ENCODE results near the gene FCRL1. TPM values are rescaled to one million over a fixed set of nuclear protein-coding genes. Genes with fewer than 3 reads are reported as not detected.

FCRL1 gene
- total and polyA plus RNA-seq, 12 donors = 0.03 to 0.37 TPM; not detected in 10

- H3K9me3 ChIP-seq = peaks cover 0 to 2% (median 0%) of the 10 kb centered on the region in 11 donors
- DNase-seq = no peak
- H3K36me3 ChIP-seq = no peaks in the 10 kb centered on the region
- TF ChIP-seq CTCF (IDR thresholded peaks at IDR 0.05) = no peak
- 76 to 80% methylated on average over 2 of the region's 2 CpGs for WGBS, 2 donors
- H3K4me3 ChIP-seq = no peak overlapping the region
- intact Hi-C loops (cut with DNase I) = no loop called here
- H3K4me1 ChIP-seq = no peaks in the 10 kb centered on the region
- H3K27ac ChIP-seq = no peak overlapping the region
- no peak for ATAC-seq
- peaks cover 0 to 14% (median 0%) of the 10 kb centered on the region in 7 donors for H3K27me3 ChIP-seq
Observed at GRCh38 chr1:157820299-157820698, 379 bp upstream of the FCRL1 start.

- no peak for TF ChIP-seq CTCF (IDR thresholded peaks at IDR 0.05)
- WGBS, 2 donors = 61 to 74% methylated on average over 2 of the region's 2 CpGs
- DNase-seq = no peak
- no peak overlapping the region for H3K27ac ChIP-seq
- intact Hi-C loops (cut with DNase I) = no loop called here
- ATAC-seq = no peak
- H3K4me1 ChIP-seq = no peaks in the 10 kb centered on the region
- no peaks in the 10 kb centered on the region for H3K36me3 ChIP-seq
- no peak overlapping the region for H3K4me3 ChIP-seq
- H3K9me3 ChIP-seq = peaks cover 0 to 13% (median 0%) of the 10 kb centered on the region in 11 donors
- H3K27me3 ChIP-seq = peaks cover 0 to 8% (median 0%) of the 10 kb centered on the region in 7 donors
Observed at GRCh38 chr1:157819215-157819614, 705 bp downstream of the FCRL1 start.

- Histone ChIP-seq H3K27me3 (peaks cover 0 to 8% (median 0%) of the 10 kb centered on the region in 7 donors), H3K36me3 (no peaks in the 10 kb centered on the region), H3K4me3 (no peak overlapping the region), H3K4me1 (no peaks in the 10 kb centered on the region), H3K9me3 (peaks cover 0 to 37% (median 14%) of the 10 kb centered on the region in 11 donors), H3K27ac (no peak overlapping the region)
- 63 to 70% methylated on average over 1 of the region's 1 CpG for WGBS, 2 donors
- no peak for TF ChIP-seq CTCF (IDR thresholded peaks at IDR 0.05)
- intact Hi-C loops (cut with DNase I) = no loop called here
- ATAC-seq (no peak), DNase-seq (no peak)
Observed at GRCh38 chr1:157813269-157813668, 6.7 kb downstream of the FCRL1 start.

GRCh38 chr1:157806431-157807149 lies 13.3 kb downstream of the FCRL1 start:
- no peak for ATAC-seq
- 45 to 56% methylated on average over 6 of the region's 6 CpGs for WGBS, 2 donors

More at GRCh38 chr1:157806431-157807149, 13.3 kb downstream of the FCRL1 start:
- intact Hi-C loops (cut with DNase I) = no loop called here
- no peak overlapping the region for H3K27ac ChIP-seq
- no peak for DNase-seq
- H3K4me1 ChIP-seq = no peaks in the 10 kb centered on the region
- TF ChIP-seq CTCF (IDR thresholded peaks at IDR 0.05) = no peak
- H3K9me3 ChIP-seq = peaks cover 0 to 5% (median 0%) of the 10 kb centered on the region in 11 donors
- H3K27me3 ChIP-seq = no peaks in the 10 kb centered on the region
- H3K4me3 ChIP-seq = no peak overlapping the region
- H3K36me3 ChIP-seq = no peaks in the 10 kb centered on the region
